Measurements from ENCODE around the gene CEP63. TPM values are rescaled to one million over a fixed set of nuclear protein-coding genes. Genes with fewer than 3 reads are reported as not detected.
"Not testable (repeated sequence)": the region's sequence is repeated elsewhere in the genome, so short reads cannot be mapped to it uniquely, and the experiment has no call there.

Gene CEP63
- total RNA-seq, 3 donors from 2014 or later = 31.8 to 38.9 (median 33.1) TPM

DNA sequence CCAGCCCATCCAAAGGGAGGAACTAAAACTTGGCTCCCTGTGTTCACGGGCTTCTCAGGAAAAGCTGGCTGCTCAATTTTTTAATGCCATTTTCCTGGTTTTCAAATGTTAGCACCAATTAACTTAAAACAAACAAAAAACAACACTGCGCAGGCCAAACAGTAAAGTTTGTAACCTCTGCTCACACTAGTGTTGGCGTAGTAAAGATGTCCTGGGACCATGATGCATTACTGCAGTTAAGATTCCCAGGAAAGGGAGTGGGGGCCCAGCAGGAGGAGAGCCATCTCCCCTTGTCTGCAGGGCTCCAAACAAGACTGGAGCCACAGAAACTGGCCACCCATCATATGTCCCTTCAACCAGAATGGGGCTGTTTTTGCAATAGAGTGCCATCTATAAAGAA, 91.0 kb downstream of the CEP63 start:
- DNase-seq (ENCODE audit: low spot score in 2 of 2) = no peak
- H3K27me3 ChIP-seq = no peaks in the 10 kb centered on the region
- H3K27ac ChIP-seq = no peak overlapping the region
- no peak overlapping the region for H3K4me3 ChIP-seq
- TF ChIP-seq, protein P1, sequence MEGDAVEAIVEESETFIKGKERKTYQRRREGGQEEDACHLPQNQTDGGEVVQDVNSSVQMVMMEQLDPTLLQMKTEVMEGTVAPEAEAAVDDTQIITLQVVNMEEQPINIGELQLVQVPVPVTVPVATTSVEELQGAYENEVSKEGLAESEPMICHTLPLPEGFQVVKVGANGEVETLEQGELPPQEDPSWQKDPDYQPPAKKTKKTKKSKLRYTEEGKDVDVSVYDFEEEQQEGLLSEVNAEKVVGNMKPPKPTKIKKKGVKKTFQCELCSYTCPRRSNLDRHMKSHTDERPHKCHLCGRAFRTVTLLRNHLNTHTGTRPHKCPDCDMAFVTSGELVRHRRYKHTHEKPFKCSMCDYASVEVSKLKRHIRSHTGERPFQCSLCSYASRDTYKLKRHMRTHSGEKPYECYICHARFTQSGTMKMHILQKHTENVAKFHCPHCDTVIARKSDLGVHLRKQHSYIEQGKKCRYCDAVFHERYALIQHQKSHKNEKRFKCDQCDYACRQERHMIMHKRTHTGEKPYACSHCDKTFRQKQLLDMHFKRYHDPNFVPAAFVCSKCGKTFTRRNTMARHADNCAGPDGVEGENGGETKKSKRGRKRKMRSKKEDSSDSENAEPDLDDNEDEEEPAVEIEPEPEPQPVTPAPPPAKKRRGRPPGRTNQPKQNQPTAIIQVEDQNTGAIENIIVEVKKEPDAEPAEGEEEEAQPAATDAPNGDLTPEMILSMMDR (IDR thresholded peaks at IDR 0.05) = no peak
- TF ChIP-seq POLR2A (IDR thresholded peaks at IDR 0.05) (no peak), POLR2AphosphoS5 (IDR thresholded peaks at IDR 0.05) (no peak)
- intact Hi-C loops (cut with DNase I; ENCODE audit: low total_unique reads) = no loop called here
- H3K9me3 ChIP-seq = peaks cover 0 to 8% of the 10 kb centered on the region in 2 donors
- no peaks in the 10 kb centered on the region for H3K36me3 ChIP-seq
- H3K4me1 ChIP-seq = no peaks in the 10 kb centered on the region

DNA sequence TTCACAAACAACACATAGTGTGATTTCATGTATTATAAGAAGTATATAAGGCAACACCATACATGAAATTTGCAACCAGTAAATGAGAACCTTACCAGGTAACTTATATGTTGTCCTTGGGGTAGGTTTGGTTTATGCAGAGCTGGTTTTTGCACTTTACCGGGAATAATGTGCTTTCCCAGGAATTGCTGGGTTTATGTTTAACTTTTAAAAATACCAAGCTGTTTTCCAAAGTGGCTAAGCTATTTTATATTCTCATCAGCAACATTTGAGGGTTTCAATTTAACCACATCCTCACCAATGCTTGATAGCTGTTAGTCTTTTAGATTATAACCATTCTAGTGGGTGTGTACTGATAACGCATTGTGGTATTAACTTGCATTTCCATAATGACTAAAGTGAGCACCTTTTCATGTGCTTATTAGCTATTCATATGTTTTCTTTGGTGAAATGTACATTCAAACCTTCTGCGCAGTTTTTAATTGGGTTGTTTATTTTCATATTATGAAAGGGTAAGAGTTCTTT, 93.3 kb downstream of the CEP63 start:
- no peak for TF ChIP-seq POLR2A (IDR thresholded peaks at IDR 0.05)
- TF ChIP-seq POLR2AphosphoS5 (IDR thresholded peaks at IDR 0.05) = no peak
- TF ChIP-seq, protein P1 (IDR thresholded peaks at IDR 0.05) = no peak
- Histone ChIP-seq H3K27me3 (no peaks in the 10 kb centered on the region), H3K4me3 (no peak overlapping the region), H3K4me1 (no peaks in the 10 kb centered on the region), H3K36me3 (no peaks in the 10 kb centered on the region), H3K27ac (no peak overlapping the region), H3K9me3 (no peaks in the 10 kb centered on the region)
- no peak for DNase-seq (ENCODE audit: low spot score in 2 of 2)
- intact Hi-C loops (cut with DNase I; ENCODE audit: low total_unique reads) = no loop called here

DNA sequence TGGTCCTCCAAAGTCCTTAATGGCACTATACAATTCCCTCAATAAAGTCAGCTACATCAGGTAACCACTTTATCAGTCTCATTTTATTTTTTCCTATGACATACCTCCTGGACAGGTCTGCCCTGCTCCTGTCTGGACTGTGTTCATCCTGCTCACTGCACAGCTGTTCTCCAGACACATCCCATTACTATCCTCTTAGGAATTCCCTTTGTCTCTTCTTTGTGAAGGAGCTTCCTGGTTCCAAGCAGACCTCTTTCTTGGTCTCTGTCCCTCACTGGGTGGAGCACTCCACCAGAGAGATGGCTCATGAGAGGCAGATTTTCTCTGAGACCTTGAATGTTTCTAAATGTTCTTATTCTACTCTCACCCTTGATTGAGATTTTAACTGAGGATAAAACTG, 104.9 kb downstream of the CEP63 start:
- Histone ChIP-seq H3K4me1 (no peaks in the 10 kb centered on the region), H3K36me3 (no peaks in the 10 kb centered on the region), H3K27ac (no peak overlapping the region), H3K27me3 (no peaks in the 10 kb centered on the region), H3K4me3 (no peak overlapping the region), H3K9me3 (no peaks in the 10 kb centered on the region)
- no peak for DNase-seq (ENCODE audit: low spot score in 2 of 2)
- intact Hi-C loops (cut with DNase I; ENCODE audit: low total_unique reads) = no loop called here
- TF ChIP-seq POLR2A (IDR thresholded peaks at IDR 0.05) (no peak), POLR2AphosphoS5 (IDR thresholded peaks at IDR 0.05) (no peak)
- TF ChIP-seq, protein P1 (IDR thresholded peaks at IDR 0.05) = no peak

DNA sequence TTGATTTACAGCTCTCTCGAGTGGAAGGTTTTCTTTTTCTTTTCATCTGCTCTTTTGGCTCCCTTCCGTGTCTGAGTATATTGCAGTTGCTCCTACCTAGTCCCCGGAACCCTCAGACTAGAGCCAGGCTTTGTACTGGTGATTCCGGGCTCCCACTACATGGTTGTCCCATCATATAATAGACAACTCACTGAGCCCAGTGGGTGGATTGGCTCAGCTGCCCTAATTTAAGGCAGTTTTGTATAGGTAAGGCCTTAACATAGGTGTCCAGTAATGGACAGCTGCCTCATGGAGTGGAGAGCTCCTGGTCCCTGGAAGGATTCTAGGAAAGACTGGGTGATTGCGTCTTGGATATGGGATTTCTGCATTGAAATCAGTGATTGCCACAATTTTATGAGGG, 106.9 kb downstream of the CEP63 start:
- no peaks in the 10 kb centered on the region for H3K27me3 ChIP-seq
- no peak for TF ChIP-seq POLR2A (IDR thresholded peaks at IDR 0.05)
- no peak for TF ChIP-seq POLR2AphosphoS5 (IDR thresholded peaks at IDR 0.05)
- TF ChIP-seq, protein P1 (IDR thresholded peaks at IDR 0.05) = no peak
- H3K9me3 ChIP-seq = no peaks in the 10 kb centered on the region
- H3K4me3 ChIP-seq = no peak overlapping the region
- H3K27ac ChIP-seq = no peak overlapping the region
- no peak for DNase-seq (ENCODE audit: low spot score in 2 of 2)
- no peaks in the 10 kb centered on the region for H3K4me1 ChIP-seq
- intact Hi-C loops (cut with DNase I; ENCODE audit: low total_unique reads) = no loop called here
- H3K36me3 ChIP-seq = no peaks in the 10 kb centered on the region

- Histone ChIP-seq H3K27ac (no peak overlapping the region), H3K36me3 (no peaks in the 10 kb centered on the region), H3K4me1 (no peaks in the 10 kb centered on the region), H3K4me3 (no peak overlapping the region), H3K9me3 (no peaks in the 10 kb centered on the region), H3K27me3 (no peaks in the 10 kb centered on the region)
- TF ChIP-seq POLR2A (IDR thresholded peaks at IDR 0.05) (no peak), POLR2AphosphoS5 (IDR thresholded peaks at IDR 0.05) (no peak)
- TF ChIP-seq, protein P1 (IDR thresholded peaks at IDR 0.05) = no peak
- DNase-seq (ENCODE audit: low spot score in 2 of 2) = no peak
- intact Hi-C loops (cut with DNase I; ENCODE audit: low total_unique reads) = no loop called here
Measured at GRCh38 chr3:134594331-134594741, 108.5 kb downstream of the CEP63 start.

GRCh38 chr3:134594986-134595385, 109.1 kb downstream of the CEP63 start:
- H3K27me3 ChIP-seq; H3K9me3 ChIP-seq; H3K4me1 ChIP-seq; H3K4me3 ChIP-seq; H3K27ac ChIP-seq; DNase-seq (ENCODE audit: low spot score in 2 of 2); H3K36me3 ChIP-seq; intact Hi-C loops (cut with DNase I; ENCODE audit: low total_unique reads): not testable (repeated sequence)

Measured in breast epithelium (tissue), 4 donors.